Adipose tissue (tissue), 3 donors: ENCODE results near the gene SLC4A5. TPM values are rescaled to one million over a fixed set of nuclear protein-coding genes. Genes with fewer than 3 reads are reported as not detected.

ENCODE experiments used
- polyA plus RNA-seq, 3 donors: library from polyadenylated mRNA; stranded (reverse); fragments of 200-250 nt; gene quantifications; one replicate each; pipeline ENCODE4 v1.2.3, GENCODE V29; 2013
- donor health status: healthy with polysubstance abuse.
- donor health status: Bipolar disorder and iron deficiency.
- donor health status: healthy.

Gene SLC4A5
- polyA plus RNA-seq, 3 donors = 0.32 to 1.0 (median 0.71) TPM

Other genes with a start within 250 kb of the SLC4A5 start
- 10 to 100 TPM; 31.1 to 67.8 (median 65.0) TPM for gene BOLA3, start 195.5 kb downstream of the SLC4A5 start, polyA plus RNA-seq
- gene MOB1A, start 164.5 kb downstream of the SLC4A5 start, polyA plus RNA-seq = 10 to 100 TPM; 11.2 to 43.4 (median 33.6) TPM
- gene MTHFD2, start 144.8 kb downstream of the SLC4A5 start, polyA plus RNA-seq = 10 to 100 TPM; 36.1 to 55.4 (median 41.0) TPM
- 100 to 1,000 TPM in 1 of 3 donors, 10 to 100 TPM in 2; 40.0 to 127 (median 70.4) TPM for gene DCTN1, start 36.9 kb upstream of the SLC4A5 start, polyA plus RNA-seq
- gene C2orf81, start 78.2 kb upstream of the SLC4A5 start, polyA plus RNA-seq = 1 to 10 TPM in 2 of 3 donors, under 1 TPM in 1; 0.43 to 2.4 (median 1.5) TPM
- 1 to 10 TPM; 5.5 to 7.2 (median 6.6) TPM for gene WDR54, start 78.3 kb upstream of the SLC4A5 start, polyA plus RNA-seq
- gene RTKN, start 98.5 kb upstream of the SLC4A5 start, polyA plus RNA-seq = 10 to 100 TPM in 2 of 3 donors, 1 to 10 TPM in 1; 8.5 to 28.0 (median 13.2) TPM
- 10 to 100 TPM; 21.4 to 37.9 (median 33.6) TPM for gene INO80B, start 111.7 kb upstream of the SLC4A5 start, polyA plus RNA-seq
- gene WBP1, start 115.0 kb upstream of the SLC4A5 start, polyA plus RNA-seq = 10 to 100 TPM; 69.0 to 81.3 (median 78.1) TPM
- gene MOGS, start 122.0 kb upstream of the SLC4A5 start, polyA plus RNA-seq = 10 to 100 TPM; 18.3 to 38.7 (median 29.1) TPM
- gene MRPL53, start 129.3 kb upstream of the SLC4A5 start, polyA plus RNA-seq = 100 to 1,000 TPM in 1 of 3 donors, 10 to 100 TPM in 2; 43.1 to 112 (median 84.6) TPM
- gene CCDC142, start 139.6 kb upstream of the SLC4A5 start, polyA plus RNA-seq = 1 to 10 TPM; 2.7 to 6.6 (median 5.0) TPM
- 10 to 100 TPM; 10.6 to 15.5 (median 14.2) TPM for gene TTC31, start 139.7 kb upstream of the SLC4A5 start, polyA plus RNA-seq
- gene LBX2, start 156.2 kb upstream of the SLC4A5 start, polyA plus RNA-seq = 1 to 10 TPM; 1.3 to 3.3 (median 1.4) TPM
- gene PCGF1, start 164.3 kb upstream of the SLC4A5 start, polyA plus RNA-seq = 10 to 100 TPM; 11.1 to 22.5 (median 11.5) TPM
- gene TLX2, start 171.0 kb upstream of the SLC4A5 start, polyA plus RNA-seq = under 1 TPM in 1 of 3 donors, not detected in 2; 0.03 TPM
- under 1 TPM in 2 of 3 donors, not detected in 1; 0.31 to 0.51 TPM for gene DQX1, start 182.8 kb upstream of the SLC4A5 start, polyA plus RNA-seq
- gene AUP1, start 186.3 kb upstream of the SLC4A5 start, polyA plus RNA-seq = 100 to 1,000 TPM in 2 of 3 donors, 10 to 100 TPM in 1; 86.1 to 159 (median 152) TPM
- 10 to 100 TPM; 21.0 to 48.9 (median 43.7) TPM for gene HTRA2, start 186.5 kb upstream of the SLC4A5 start, polyA plus RNA-seq
- gene LOXL3, start 210.5 kb upstream of the SLC4A5 start, polyA plus RNA-seq = 1 to 10 TPM in 2 of 3 donors, under 1 TPM in 1; 0.78 to 4.7 (median 2.8) TPM
- gene DOK1, start 211.3 kb upstream of the SLC4A5 start, polyA plus RNA-seq = 10 to 100 TPM in 2 of 3 donors, 1 to 10 TPM in 1; 8.8 to 23.4 (median 16.2) TPM